ENCODE results near the gene SUGCT. TPM values are rescaled to one million over a fixed set of nuclear protein-coding genes. Genes with fewer than 3 reads are reported as not detected.

The SUGCT gene
- polyA plus RNA-seq, 1 of the 3 experiments (the other 2 are of a cell fraction), result 53.7 TPM

GRCh38 chr7:40587419-40587818 lies 452.6 kb downstream of the SUGCT start:
- H4K20me1 ChIP-seq (ENCODE audit: insufficient read depth), result no peaks in the 10 kb centered on the region
- no peak for DNase-seq
- POLR2A ChIA-PET, result no interaction called here
- peaks cover 0 to 19% of the 10 kb centered on the region in 2 experiments; a peak in 3 of 4 replicates for H3K4me1 ChIP-seq (ENCODE audit: control insufficient read depth in 1 of 2, insufficient read depth in 2 of 2, low read depth in 1 of 2, low read length in 1 of 2)
- peaks cover 20% of the 10 kb centered on the region for H3K9me3 ChIP-seq
- H3K27ac ChIP-seq (ENCODE audit: low read depth in 2 of 2, low read length in 1 of 2), result peak overlapping the region in 1 of 2 experiments; percentile 2; a peak in 1 of 4 replicates
- H3K79me2 ChIP-seq (ENCODE audit: insufficient read depth), result peaks cover 49% of the 10 kb centered on the region
- H3F3A ChIP-seq (replicated peaks; ENCODE audit: insufficient read depth), result peaks cover 46% of the 10 kb centered on the region
- no peak overlapping the region for H2AFZ ChIP-seq (ENCODE audit: low read depth)
- H3K36me3 ChIP-seq (replicated peaks in 1 of 2; ENCODE audit: control insufficient read depth in 1 of 2, insufficient read depth in 2 of 2, low read length in 1 of 2), result peaks cover 2 to 46% of the 10 kb centered on the region in 2 experiments
- H3K9me2 ChIP-seq, result no peaks in the 10 kb centered on the region
- no peak for TF ChIP-seq RCOR1 (IDR thresholded peaks at IDR 0.05; ENCODE audit: low read length)
- TF ChIP-seq TCF12 (IDR thresholded peaks at IDR 0.05), result no peak
- TF ChIP-seq USF2 (IDR thresholded peaks at IDR 0.05; ENCODE audit: borderline replicate concordance, low read depth, low read length), result no peak
- no peak for TF ChIP-seq NRF1 (IDR thresholded peaks at IDR 0.05; ENCODE audit: low read depth, low read length)
- no peak for TF ChIP-seq CHD2 (IDR thresholded peaks at IDR 0.05; ENCODE audit: low read length, partially characterized antibody)
- TF ChIP-seq REST (IDR thresholded peaks at IDR 0.05; ENCODE audit: low read depth, low read length), result no peak
- TF ChIP-seq SMC3 (IDR thresholded peaks at IDR 0.05; ENCODE audit: low read depth, low read length), result no peak
- CTCF ChIA-PET, result interaction anchor here (0.6 to 0.9 kb wide), 2 partner anchors 56 to 137 kb away, joined by 3 read pairs; no protein-coding TSS in a partner anchor
- H3K4me2 ChIP-seq, result no peak overlapping the region
- no peak overlapping the region for H3K9ac ChIP-seq
- no peak overlapping the region for H3K4me3 ChIP-seq (ENCODE audit: low read depth in 2 of 2, low read length in 1 of 2)
- H3K27me3 ChIP-seq (ENCODE audit: insufficient read depth), result no peaks in the 10 kb centered on the region

GRCh38 chr7:40595129-40595528 lies 460.3 kb downstream of the SUGCT start:
- ChIA-PET CTCF (interaction anchor here (1.5 kb wide), 1 partner anchor 1110 kb away, joined by 3 read pairs; no protein-coding TSS in a partner anchor), POLR2A (no interaction called here)
- no peak for TF ChIP-seq TAF1 (IDR thresholded peaks at IDR 0.05; ENCODE audit: borderline replicate concordance, low read depth, low read length)
- peak in 1 of 2 experiments; percentile 11; a peak in 1 of 4 replicates for TF ChIP-seq EP300 (IDR thresholded peaks at IDR 0.05; ENCODE audit: borderline replicate concordance in 1 of 2, low read depth in 1 of 2, low read length in 1 of 2)
- peak; percentile 61; the same call in 1 of the 2 replicates for TF ChIP-seq RXRA (IDR thresholded peaks at IDR 0.05; ENCODE audit: borderline replicate concordance, low read depth)
- peak; percentile 62 for TF ChIP-seq PBX3 (IDR thresholded peaks at IDR 0.05)
- no peak for TF ChIP-seq NFIC (IDR thresholded peaks at IDR 0.05; ENCODE audit: borderline replicate concordance)
- H2AFZ ChIP-seq (ENCODE audit: low read depth), result no peak overlapping the region
- no peak overlapping the region for H3K9ac ChIP-seq
- no peaks in the 10 kb centered on the region for H3K27me3 ChIP-seq (ENCODE audit: insufficient read depth)
- H3K4me1 ChIP-seq (ENCODE audit: control insufficient read depth in 1 of 2, insufficient read depth in 2 of 2, low read depth in 1 of 2, low read length in 1 of 2), result peaks cover 0 to 8% of the 10 kb centered on the region in 2 experiments; a peak in 2 of 4 replicates
- H3K4me2 ChIP-seq, result no peak overlapping the region
- peaks cover 12% of the 10 kb centered on the region for H3K9me3 ChIP-seq
- no peaks in the 10 kb centered on the region for H3K9me2 ChIP-seq
- 68% methylated on average over 6 of the region's 6 CpGs for WGBS (ENCODE audit: low lambda C conversion rate)
- no peaks in the 10 kb centered on the region for H4K20me1 ChIP-seq (ENCODE audit: insufficient read depth)
- no peak for DNase-seq
- H3K4me3 ChIP-seq (ENCODE audit: low read depth in 2 of 2, low read length in 1 of 2), result no peak overlapping the region
- H3K27ac ChIP-seq (ENCODE audit: low read depth in 2 of 2, low read length in 1 of 2), result peak overlapping the region; percentile 11 to 74; a peak in 3 of 4 replicates
- H3K79me2 ChIP-seq (ENCODE audit: insufficient read depth), result peaks cover 71% of the 10 kb centered on the region
- peaks cover 15% of the 10 kb centered on the region for H3F3A ChIP-seq (replicated peaks; ENCODE audit: insufficient read depth)
- H3K36me3 ChIP-seq (replicated peaks in 1 of 2; ENCODE audit: control insufficient read depth in 1 of 2, insufficient read depth in 2 of 2, low read length in 1 of 2), result peaks cover 6 to 48% of the 10 kb centered on the region in 2 experiments

Measured in SK-N-SH (cell line).